ENCODE measurements around the gene NFX1. TPM values are rescaled to one million over a fixed set of nuclear protein-coding genes. Genes with fewer than 3 reads are reported as not detected.

The NFX1 gene
- polyA plus RNA-seq (2013, experiment 1 of 2; ENCODE audit: insufficient read length), result 23.4 TPM
- polyA plus RNA-seq (2013, experiment 2 of 2; ENCODE audit: insufficient read length), result 23.1 TPM

DNA sequence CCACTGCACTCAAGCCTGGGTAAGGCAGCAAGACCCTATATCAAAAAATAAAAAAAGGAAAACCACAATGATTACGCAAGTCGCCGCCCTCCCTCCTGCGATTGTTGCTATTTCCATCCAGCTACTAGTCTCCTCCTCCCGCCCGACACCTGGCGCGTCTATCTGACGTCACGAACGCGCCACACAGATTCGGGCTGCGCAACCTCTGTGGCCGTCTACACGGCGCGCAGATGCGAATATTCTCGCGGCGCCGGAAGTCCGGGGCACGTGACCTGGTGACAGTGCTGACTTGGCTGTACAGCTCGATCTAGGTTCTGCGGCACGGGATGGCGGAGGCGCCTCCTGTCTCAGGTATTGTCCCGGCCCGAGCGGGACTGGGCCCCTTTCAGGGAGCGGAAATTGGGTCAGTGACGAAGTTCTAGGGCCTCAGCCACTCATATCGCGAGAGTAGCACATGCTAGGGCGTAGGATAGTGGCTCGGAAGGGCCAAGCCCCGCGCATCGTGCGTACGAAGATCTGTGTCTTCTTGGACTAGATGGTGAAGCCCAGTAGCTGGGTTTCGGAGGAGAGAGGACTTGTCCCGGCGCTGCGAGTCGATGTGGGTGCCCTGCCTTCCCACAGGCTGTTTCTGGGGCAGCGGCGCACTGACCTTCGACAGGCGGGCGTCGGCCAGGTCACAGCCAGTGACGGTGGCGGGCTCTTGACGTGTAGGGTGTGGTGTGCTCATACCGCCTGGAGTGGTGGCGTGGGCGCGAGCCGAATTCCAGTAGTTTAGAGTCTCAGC, at the start of gene NFX1:
NFX1 (plus strand) TSS at position 270 of the 784 bp plus-strand sequence; CDS start at position 327, 57 bp downstream.
- peak; percentile 99 for DNase-seq

DNA sequence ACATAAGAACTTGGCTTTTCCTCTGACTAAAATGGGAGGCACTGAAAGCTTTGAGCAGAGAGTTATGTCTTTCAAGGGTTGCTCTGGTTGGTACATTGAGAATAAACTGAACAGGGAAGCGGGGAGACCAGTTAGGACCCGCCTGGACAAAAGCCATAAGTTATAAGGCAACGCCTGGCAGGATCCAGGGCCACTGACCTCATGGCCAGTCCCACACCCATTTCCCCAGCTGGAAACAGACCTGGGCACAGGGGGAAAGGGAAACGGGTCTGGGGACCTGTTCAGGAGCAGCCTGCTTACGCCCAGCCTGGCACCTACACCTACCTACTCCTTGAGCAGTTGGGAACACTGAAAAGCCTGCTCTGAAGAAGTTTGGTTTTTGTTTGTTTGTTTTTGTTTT, 49.0 kb upstream of the NFX1 start:
- DNase-seq, result no peak

DNA sequence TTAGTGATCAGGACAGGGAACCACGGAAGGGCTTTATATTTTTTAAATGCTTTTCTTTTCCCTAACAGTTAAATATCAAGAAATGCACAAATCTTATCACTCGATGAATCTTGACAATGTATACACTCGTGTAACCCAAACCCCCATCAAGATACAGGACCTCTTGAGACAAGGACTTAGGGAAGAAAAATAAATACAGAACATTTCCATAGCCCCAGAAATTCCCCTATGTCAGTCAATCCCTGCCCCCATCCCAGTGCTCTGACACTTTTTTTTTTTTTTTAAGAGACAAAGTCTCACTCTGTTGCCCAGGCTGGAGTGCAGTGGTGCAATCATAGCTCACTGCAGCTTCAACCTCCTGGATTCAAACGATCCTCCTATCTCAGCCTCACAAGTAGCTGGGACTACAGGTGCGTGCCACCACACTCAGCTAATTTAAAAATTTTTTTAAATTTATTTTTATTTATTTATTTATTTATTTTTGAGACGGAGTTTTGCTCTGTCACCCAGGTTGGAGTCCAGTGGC, 47.6 kb upstream of the NFX1 start:
- DNase-seq, result no peak

DNA sequence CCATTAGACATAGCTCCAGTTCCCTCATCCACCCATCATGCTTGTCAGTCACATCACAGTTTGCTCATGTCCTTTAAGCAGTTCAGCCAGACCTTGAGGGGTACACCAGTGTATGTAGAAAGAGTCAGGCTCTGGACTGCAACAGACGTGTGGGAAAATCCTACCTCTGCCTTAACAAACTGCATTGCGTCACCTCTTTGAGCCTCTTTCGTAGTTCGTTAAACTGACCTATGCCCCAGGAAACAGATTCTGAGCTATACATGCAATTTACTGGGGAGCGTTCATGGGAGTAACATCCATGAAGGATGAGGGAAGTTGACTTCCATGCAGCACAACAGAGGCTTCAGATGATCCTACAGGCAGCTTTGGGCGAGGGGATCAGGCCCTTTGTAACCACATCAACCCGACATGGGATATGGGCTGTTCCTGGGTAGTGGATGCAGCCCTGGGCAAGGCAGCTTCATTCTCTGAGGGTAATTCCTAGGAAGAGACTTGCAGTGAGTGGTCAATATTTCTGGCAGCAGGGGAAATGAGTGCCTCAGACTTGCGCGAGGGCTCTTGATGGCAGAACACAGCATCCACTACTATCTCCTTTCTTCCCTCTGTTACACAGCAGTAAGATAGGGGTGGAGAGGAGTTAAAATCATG, 46.1 kb upstream of the NFX1 start:
- no peak for DNase-seq

DNA sequence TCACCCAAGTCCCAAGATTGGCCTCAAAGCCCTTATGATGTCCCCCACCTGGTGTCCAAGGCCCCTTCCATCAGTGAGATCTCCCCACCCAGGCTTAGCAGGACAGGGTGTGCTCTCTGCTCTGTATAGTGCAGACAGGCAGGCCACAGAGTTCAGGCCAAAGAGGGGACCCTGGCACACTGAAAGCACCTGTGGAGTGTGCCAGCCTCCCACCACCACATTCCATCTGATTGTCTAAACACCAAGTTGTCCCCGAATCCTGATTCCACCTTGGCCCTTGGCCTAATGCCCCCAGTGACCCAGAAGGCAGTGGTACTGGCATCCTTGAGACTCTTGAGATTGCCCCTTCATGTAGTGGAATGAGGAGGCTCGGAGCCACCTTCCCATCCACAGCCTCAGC, 45.0 kb upstream of the NFX1 start:
- DNase-seq, result no peak

DNA sequence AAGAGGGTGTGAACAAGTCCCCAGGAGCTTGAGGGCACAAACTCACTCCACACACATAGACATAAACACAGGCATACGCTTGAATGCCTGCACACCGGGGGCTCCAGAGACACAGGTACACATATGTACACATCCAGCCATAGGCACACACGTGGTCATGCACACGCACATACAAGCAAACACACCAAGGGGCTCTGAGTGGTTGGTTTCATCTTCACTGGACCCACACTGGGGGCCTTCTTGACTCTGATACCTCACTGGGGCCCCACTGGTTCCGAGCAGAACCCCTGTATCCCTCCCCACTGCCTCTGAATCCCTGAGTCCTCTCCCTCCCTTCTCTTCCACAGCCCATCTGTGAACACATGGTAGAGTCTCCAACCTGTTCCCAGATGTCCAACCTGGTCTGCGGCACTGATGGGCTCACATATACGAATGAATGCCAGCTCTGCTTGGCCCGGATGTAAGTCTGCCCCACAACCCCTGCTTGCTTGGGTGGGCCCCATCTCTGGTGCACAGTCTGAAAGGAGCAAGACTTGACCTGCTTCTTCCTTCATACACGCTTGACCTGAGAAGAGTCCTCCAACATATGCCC, 44.0 kb upstream of the NFX1 start:
- no peak for DNase-seq

DNA sequence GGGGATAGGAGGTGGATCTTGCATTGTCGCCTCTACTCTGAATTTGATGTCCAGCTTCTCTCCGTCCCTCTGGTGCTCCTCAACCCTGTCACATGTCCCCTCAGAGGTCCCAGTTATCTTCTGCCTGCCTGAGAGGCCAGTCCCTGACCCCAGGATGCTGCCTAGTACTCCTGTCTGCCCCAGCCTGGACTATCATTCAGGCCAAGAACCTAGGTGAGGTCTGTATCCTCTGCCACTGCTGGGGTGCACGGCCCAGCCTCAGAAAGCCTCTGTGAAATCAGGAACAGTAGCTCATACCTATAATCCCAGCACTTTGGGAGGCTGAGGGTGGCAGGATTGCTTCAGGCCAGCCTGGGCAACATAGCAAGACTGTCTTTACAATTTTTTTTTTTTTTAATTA, 41.7 kb upstream of the NFX1 start:
- no peak for DNase-seq

DNA sequence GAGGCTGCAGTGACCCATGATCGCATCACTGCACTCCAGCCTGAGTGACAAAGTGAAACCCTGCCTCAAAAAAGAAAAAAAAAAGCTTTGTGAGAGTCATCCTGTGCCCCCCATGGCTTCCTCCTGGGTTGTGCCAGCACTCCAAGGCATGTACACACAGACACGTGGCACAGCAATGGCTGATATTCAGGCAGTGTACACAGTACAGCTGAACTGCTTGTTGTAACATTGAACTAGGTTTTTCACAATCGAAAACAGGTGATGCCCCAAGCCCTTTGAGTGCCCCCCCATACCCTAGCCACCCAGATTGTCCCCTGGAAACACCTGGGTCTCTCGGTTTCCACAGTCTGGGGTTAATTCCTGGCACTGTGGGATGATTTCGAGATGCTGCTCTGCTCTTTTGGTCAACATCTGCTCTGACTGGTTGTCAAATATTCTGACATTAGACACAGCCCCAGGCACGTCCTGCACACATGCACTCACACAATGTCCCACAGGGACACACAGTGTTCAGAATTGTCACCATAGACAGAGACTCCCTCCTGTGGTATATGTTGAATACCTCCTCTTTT, 41.1 kb upstream of the NFX1 start:
- no peak for DNase-seq

DNA sequence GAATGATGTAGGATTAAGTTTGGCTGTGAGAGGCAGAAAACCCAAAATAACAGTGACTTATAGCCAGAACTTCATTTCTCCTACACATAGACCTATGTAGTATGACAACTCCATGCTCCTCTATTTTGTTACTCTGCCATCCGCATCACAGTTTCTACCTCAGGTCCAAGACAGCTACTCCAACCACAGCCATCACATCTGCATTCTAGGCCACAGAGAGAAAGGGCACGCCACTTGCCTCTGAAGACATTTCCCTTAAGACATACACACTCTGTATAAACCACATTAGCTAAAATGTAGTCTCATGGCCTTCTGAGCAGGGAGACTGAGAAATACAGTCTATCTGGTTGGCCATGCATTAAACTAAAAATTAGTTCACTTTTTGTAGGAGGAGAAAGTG, 40.3 kb upstream of the NFX1 start:
- no peak for DNase-seq

DNA sequence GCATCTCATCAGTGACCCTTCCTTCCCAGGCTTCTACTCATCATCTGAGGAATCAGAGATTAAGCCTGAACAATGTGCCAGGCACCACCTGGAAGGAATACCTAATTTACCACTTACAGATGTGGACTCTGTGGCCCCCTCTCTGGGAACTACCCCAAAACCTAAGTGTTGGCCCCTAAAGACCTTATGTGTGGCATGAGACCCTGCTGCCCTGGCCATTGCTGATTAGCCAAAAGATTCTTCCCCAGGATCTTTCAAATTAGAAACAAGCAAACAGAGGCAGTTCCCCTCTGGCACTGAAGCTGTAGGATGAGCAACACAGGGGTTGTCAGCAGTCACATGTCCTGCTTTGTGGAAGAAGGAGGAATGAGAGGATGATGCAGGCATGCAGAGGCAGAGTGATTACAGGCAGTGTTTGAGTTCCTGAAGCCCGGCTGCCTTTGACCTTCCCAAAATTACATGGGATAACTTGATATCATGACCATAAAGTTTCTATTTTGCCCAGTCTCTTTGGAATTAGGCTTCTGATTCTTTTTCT, 39.8 kb upstream of the NFX1 start:
- peak; percentile 36 for DNase-seq

DNA sequence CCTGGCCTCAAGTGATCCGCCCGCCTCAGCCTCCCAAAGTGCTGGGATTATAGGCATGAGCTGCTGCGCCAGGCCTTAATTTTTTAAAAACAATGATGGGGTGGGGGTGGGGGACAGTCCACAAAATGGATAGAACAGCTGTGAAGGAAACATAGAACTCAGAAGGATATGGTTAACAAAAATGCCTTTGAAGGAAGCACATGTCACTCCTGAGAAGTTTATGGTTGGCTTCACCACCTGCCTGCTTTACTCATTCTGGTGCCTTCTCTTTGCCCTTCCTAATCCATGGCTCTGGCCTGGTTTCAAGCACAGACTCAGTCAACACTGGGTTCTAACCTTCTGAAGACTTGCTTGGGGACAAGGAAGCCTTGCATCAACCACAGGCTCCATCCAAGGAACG, 36.1 kb upstream of the NFX1 start:
- DNase-seq, result no peak

DNA sequence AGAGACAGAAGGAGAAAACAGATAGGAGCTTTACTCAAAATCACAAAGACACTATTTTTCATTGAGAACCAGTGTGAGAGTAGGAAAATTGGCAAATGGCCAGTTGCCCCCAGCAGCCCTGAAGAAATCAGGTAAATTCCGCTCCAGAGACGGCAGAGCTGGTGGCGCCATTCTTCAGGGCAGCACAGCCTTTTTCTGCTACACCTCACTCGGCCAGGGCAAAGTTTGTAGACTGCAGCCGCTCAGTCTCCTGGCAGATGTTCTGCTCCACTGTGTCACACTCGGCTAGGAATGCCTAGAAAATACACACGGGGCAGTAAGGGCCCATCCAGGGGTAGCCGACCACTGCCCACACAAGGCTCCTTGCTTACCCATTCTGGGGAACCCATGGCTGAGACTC, 35.3 kb upstream of the NFX1 start:
- DNase-seq, result no peak

DNA sequence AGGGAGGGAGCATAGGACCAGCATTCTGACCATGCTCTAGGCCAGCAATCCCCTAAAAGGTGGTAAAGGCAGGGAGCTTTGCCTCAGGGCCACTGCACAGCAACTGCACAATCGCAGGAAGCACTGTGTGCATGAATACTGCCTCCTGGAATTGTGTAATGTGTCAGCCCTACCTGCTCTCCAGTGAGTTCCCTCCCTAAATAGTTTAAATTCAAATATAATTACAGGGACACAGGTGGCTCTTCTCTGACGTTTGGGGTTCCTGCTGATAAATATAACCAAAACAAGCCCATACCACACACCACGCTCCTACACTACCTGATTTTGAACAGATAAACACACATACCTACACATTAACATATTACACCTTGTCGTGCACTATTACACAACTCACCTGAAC, 34.8 kb upstream of the NFX1 start:
- no peak for DNase-seq

DNA sequence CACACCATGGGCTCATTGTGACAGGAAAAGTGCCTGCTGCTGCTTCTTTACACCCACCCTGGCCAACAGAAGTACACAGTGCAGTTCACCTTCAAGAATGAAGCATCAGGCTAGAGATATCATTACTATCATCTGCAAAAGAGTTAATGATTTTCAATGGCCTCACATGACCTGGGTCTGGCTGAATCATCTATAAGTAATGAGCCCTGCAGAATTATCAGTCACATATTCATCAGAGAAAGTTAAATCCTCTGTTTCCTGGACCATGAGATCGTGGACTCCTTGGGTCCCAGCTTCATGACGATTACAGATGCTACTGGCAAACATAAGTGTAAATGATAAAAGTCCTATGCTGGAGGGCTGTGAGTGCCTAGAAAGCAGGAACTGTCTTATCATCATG, 34.1 kb upstream of the NFX1 start:
- DNase-seq, result no peak

DNA sequence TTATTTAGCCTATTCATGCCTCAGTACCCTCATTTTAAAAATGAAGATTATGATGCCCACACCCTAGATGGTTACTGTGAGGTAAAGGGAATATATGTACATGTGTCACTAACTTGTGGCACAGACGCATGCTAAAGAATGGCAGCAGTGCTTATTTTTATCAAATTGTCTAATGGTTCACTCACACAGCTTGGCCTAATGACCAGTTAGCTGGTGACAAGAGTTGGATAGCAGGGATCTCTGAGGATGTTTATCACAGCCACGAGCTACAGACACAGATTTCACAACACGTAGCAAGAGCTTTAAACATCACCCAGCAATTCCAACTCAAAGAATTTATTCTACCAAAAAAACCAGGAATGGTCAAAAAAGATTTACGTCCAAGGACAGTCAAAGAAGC, 33.0 kb upstream of the NFX1 start:
- no peak for DNase-seq

DNA sequence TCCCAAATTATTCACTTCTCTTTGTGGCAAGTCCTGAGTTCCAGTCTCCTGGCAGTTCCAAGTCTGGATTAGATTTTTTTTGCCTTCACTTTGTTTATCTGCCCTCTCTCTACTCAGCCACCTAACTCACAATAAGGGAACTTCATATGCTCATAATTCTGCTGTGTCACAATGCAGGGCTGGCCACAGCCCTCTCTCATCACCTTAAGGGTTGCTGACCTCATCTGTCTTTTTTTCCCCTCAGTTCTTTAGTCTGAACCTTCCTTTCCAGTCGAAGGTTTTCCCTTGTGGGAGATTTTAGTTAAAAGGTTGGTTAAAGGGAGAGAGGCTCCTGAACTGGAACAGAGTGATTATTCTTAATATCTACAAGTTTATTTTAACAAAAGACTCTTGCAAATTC, 29.9 kb upstream of the NFX1 start:
- DNase-seq, result no peak

DNA sequence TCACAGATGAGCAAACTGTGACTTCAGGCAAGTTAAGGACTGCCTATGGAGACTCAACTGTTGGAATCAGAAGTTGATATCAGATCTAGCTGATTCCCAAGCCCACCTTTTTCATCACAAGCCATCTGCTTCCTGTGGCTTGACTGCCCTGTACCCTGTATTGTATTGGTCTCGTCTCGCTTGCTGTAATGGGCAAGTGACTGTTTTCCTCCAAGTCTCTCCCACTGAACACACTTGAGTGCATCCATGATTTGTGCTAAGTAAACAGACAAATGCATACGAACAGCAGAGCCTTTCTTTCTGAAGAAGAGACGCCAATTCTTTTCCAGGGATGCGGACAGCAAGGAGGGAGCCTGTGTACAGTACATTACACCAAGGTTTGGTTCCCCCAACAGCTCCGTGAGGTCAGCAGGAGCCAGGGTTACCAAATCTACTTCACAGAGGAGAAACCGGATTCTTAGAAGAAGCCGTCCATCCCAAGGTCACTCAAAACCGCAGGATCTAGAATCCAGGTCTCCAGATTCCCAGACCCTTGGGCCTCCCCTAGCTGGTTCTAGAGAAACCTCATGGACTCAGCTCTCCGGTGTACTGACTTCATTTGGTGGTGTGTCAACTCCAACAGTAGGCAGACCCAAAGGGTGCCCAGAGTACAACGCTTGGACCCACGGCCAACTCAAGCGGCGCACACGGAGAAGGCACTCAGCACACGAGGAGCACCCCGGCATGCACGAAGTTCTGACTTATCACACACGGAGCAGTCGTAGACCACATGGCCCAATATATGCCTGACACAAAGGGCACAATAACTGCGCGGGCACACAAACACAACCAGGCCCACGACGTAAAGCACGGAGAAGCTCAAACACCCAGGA, 26.9 kb upstream of the NFX1 start:
- DNase-seq, result peak; percentile 23

DNA sequence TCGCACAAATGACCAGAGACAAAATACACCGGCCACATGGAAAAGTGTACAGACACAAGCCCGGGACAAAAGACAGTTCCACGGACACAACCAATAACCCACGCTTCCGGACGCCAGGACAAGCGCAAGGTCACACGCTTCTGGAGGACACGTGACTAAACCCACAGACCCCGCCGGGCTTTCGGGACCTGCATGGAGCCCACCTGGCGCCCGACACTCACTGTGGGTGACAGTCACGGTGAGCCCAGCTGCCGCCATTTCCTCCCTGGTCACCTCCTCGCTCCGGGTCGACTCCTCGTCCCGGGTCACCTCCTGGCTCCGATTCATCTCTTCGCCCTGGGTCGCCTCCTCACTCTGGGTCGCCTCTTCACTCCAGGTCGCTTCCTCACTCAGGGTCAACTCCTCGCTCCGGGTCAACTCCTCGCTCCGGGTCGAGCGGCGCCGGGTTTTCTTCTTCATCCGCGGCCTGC, 26.3 kb upstream of the NFX1 start:
- no peak for DNase-seq

DNA sequence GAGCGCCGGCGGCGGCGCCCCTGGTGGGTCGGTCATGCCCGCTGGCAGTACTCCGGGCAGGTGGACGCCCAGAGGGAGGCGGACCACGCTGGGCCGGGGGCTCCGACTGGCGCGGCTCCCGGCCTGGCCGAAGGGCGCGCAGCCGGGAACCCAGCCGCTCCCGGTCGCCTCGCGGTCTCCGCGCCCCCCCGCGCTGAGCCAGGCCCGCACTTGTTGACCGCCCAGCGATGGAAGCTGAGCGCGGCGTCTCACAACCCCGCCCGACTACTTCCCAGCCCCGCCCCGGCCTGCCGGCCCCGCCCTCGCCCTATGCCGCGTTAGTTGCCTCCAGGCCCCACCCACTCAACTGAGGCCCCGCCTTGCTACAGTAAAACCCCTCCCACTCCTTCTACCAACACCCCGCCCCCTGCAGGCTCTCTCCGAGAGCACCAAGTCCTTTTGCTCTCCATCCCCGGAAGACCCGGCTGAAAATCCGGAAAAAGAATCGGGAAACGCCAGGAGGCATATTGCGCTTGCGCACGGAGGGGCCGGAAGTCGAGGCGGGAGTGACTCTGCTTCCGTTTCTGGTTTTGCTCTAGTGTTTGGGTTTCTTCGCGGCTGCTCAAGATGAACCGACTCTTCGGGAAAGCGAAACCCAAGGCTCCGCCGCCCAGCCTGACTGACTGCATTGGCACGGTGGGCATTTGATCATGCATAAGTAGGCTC, 25.7 kb upstream of the NFX1 start, which contains the start of the genes BAG1 and CHMP5:
BAG1 (minus strand) TSS at position 236 of the 705 bp plus-strand sequence.
CHMP5 (plus strand) TSS at position 577 of the 705 bp plus-strand sequence; CDS start at position 607, 30 bp downstream.
- peak; percentile 99 for DNase-seq

DNA sequence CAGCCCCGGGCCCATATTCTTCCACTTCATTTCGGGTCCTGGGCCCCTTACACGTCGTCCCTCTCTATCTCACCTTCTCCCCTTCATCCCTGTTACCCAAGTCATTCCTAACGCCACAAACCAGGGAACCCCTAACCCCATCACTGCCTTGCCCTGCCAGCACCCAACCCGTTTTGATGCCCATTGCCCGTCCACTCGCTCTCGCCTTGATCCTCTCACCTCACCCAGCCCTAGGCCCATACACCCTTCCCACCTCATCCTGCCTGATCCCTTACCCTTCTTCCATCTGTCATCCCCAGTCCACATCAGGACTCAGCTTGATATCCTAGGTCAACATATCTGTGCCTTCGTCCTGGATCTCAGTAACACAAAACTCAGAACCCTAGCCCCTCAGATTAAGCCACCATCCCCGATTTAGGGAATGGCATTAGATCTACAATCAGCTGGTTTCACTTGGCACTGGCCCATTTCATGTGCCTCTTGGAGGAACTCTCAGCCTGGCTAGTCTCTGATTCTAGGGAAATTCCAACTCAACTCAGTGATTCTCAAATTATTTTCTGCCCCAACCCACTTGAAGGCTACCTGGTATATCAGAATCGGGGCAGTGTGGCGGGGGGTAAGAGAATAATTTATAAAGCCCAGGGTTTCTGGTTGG, 25.0 kb upstream of the NFX1 start:
- DNase-seq, result no peak
